Caco-2 (cell line): ENCODE results near the gene IRF2BP1. TPM values are rescaled to one million over a fixed set of nuclear protein-coding genes. Genes with fewer than 3 reads are reported as not detected.

Experiments used
- BruUV-seq: library from RNA; stranded (reverse); fragments of 400-500 nt; replicated peaks from 2 replicates; lab custom pipeline; 2021; lab: Mats Ljungman, UMichigan
- CTCF ChIA-PET: fragments of 300-600 bp; sonication (Branson Sonifier 250); formaldehyde crosslinking; loops from one replicate; lab custom pipeline; 2022; ENCODE audit warnings: antibody characterized with exemption; lab: Charles Lee
- POLR2A ChIA-PET: fragments of 300-600 bp; sonication (Branson Sonifier 250); formaldehyde crosslinking; loops from one replicate; lab custom pipeline; 2022; ENCODE audit warnings: antibody characterized with exemption; lab: Charles Lee
- DNase-seq, 2 experiments: peaks; one replicate each; pipeline versions ENCODE4 v3.0.0 to v3.0.0-alpha.2; 2020 to 2022
- H3K27me3 ChIP-seq: replicated peaks from 2 replicates; pipeline ENCODE4 v1.6.0; 2011; ENCODE audit warnings: low read length; ENCODE audit not compliant: control insufficient read depth, insufficient read depth
- H3K36me3 ChIP-seq: 2 replicates; pipeline ENCODE4 v1.5.1; 2011; ENCODE audit warnings: low read length; ENCODE audit not compliant: control insufficient read depth, insufficient read depth
- H3K4me1 ChIP-seq: fragments of 250-450 bp; sonication (Bioruptor Pico); 2 replicates; pipeline ENCODE4 v1.5.1; 2020; ENCODE audit warnings: mild to moderate bottlenecking
- H3K4me3 ChIP-seq: 2 replicates; pipeline ENCODE4 v1.5.1; 2011; ENCODE audit warnings: low read depth, mild to moderate bottlenecking, control low read depth, low read length
- H3K9me3 ChIP-seq: fragments of 250-450 bp; sonication (Bioruptor Pico); 2 replicates; pipeline ENCODE4 v1.5.1; 2020; ENCODE audit warnings: mild to moderate bottlenecking, moderate library complexity
- H3K27ac Mint-ChIP-seq: one replicate; pipeline ENCODE4 v1.8.0; 2022; ENCODE audit warnings: mixed read lengths; ENCODE audit not compliant: unreplicated experiment
- H3K27me3 Mint-ChIP-seq: one replicate; pipeline ENCODE4 v1.8.0; 2022; ENCODE audit warnings: mixed read lengths; ENCODE audit not compliant: insufficient read depth, unreplicated experiment
- H3K36me3 Mint-ChIP-seq: one replicate; pipeline ENCODE4 v1.8.0; 2022; ENCODE audit warnings: mild to moderate bottlenecking, mixed read lengths; ENCODE audit not compliant: insufficient read depth, unreplicated experiment
- H3K4me1 Mint-ChIP-seq: one replicate; pipeline ENCODE4 v1.8.0; 2022; ENCODE audit warnings: low read depth, mixed read lengths; ENCODE audit not compliant: unreplicated experiment
- H3K4me3 Mint-ChIP-seq: one replicate; pipeline ENCODE4 v1.8.0; 2022; ENCODE audit warnings: mild to moderate bottlenecking, moderate library complexity, mixed read lengths; ENCODE audit not compliant: unreplicated experiment
- H3K9me3 Mint-ChIP-seq: one replicate; pipeline ENCODE4 v1.8.0; 2022; ENCODE audit warnings: mixed read lengths; ENCODE audit not compliant: unreplicated experiment
- CTCF ChIP-seq, 2 experiments: fragments of 200-600 bp in 1 of 2; IDR thresholded peaks; 1 replicate in 1 of 2; 2 replicates in 1 of 2; pipeline versions ENCODE4 v1.5.1 to v1.8.0; 2011 to 2022; ENCODE audit warnings: antibody characterized with exemption in 1 of 2, control low read depth in 1 of 2, inconsistent platforms in 1 of 2, low read depth in 1 of 2, low read length in 1 of 2, mild to moderate bottlenecking in 1 of 2, moderate library complexity in 1 of 2; ENCODE audit not compliant: insufficient read depth in 1 of 2, severe bottlenecking in 1 of 2, unreplicated experiment in 1 of 2
- intact Hi-C: fragments of 100-400 bp; cut with micrococcal nuclease; formaldehyde crosslinking; loops from one replicate; pipeline ENCODE4 v1.10.0; 2022; ENCODE audit not compliant: unreplicated experiment
- total RNA-seq: library from RNA; stranded (reverse); gene quantifications from 2 replicates; pipeline ENCODE4 v1.2.3, GENCODE V29; 2022

IRF2BP1 gene
- total RNA-seq, 1 experiment from 2014 or later: 27.6 TPM

GRCh38 chr19:45881082-45881908 lies 4.6 kb downstream of the IRF2BP1 start:
- H3K27ac Mint-ChIP-seq: peak overlapping the region; percentile 60
- H3K4me3 ChIP-seq: peak overlapping the region; percentile 48
- no peaks in the 10 kb centered on the region for H3K27me3 ChIP-seq
- DNase-seq: no peak
- POLR2A ChIA-PET: interaction anchor here (0.6 to 2.6 kb wide), 6 partner anchors 10 to 22 kb away, joined by 3 to 84 read pairs (median 6); partner anchors contain the start of genes FOXA3, MYPOP and SYMPK
- peaks cover 39% of the 10 kb centered on the region for H3K4me1 ChIP-seq
- no peaks in the 10 kb centered on the region for H3K36me3 ChIP-seq
- no peaks in the 10 kb centered on the region for H3K9me3 ChIP-seq
- H3K27me3 Mint-ChIP-seq: no peaks in the 10 kb centered on the region
- intact Hi-C loops: loop anchor here (5.0 kb wide), 2 partner anchors 109 to 136 kb away; no protein-coding TSS in a partner anchor
- H3K9me3 Mint-ChIP-seq: no peaks in the 10 kb centered on the region
- CTCF ChIA-PET: interaction anchor here (0.5 to 4.3 kb wide), 10 partner anchors 8 to 164 kb away, joined by 3 to 86 read pairs (median 5); partner anchors contain the start of genes CCDC61, FOXA3 and SYMPK
- TF ChIP-seq CTCF (IDR thresholded peaks at IDR 0.05; ENCODE audit: insufficient read depth in 1 of 2, low read depth in 1 of 2, low read length in 1 of 2, severe bottlenecking in 1 of 2, unreplicated experiment in 1 of 2): no peak
- peaks cover 36% of the 10 kb centered on the region for H3K4me1 Mint-ChIP-seq
- no TSS peak for BruUV-seq
- H3K4me3 Mint-ChIP-seq: peak overlapping the region; percentile 65
- peaks cover 27% of the 10 kb centered on the region for H3K36me3 Mint-ChIP-seq

- Mint-ChIP-seq H3K27me3 (no peaks in the 10 kb centered on the region), H3K36me3 (peaks cover 21% of the 10 kb centered on the region), H3K27ac (no peak overlapping the region), H3K9me3 (no peaks in the 10 kb centered on the region), H3K4me1 (peaks cover 42% of the 10 kb centered on the region), H3K4me3 (no peak overlapping the region)
- no peaks in the 10 kb centered on the region for H3K27me3 ChIP-seq
- CTCF ChIA-PET: interaction anchor here (0.7 to 4.3 kb wide), 4 partner anchors 16 to 313 kb away, joined by 3 to 86 read pairs (median 26); partner anchors contain the start of genes FOXA3 and SYMPK
- no peaks in the 10 kb centered on the region for H3K9me3 ChIP-seq
- POLR2A ChIA-PET: interaction anchor here (2.6 kb wide), 1 partner anchor 15 kb away, joined by 6 read pairs; the partner anchor contains the start of gene FOXA3
- H3K4me3 ChIP-seq: no peak overlapping the region
- no TSS peak for BruUV-seq
- peaks cover 44% of the 10 kb centered on the region for H3K4me1 ChIP-seq
- H3K36me3 ChIP-seq: no peaks in the 10 kb centered on the region
- intact Hi-C loops: loop anchor here (5.0 kb wide), 2 partner anchors 108 to 137 kb away; no protein-coding TSS in a partner anchor
- no peak for TF ChIP-seq CTCF (IDR thresholded peaks at IDR 0.05; ENCODE audit: insufficient read depth in 1 of 2, low read depth in 1 of 2, low read length in 1 of 2, severe bottlenecking in 1 of 2, unreplicated experiment in 1 of 2)
- DNase-seq: no peak
These were observed 6.0 kb downstream of the IRF2BP1 start for GRCh38 chr19:45879971-45880370.

GRCh38 chr19:45879055-45879454 lies 6.9 kb downstream of the IRF2BP1 start:
- no peak for TF ChIP-seq CTCF (IDR thresholded peaks at IDR 0.05; ENCODE audit: insufficient read depth in 1 of 2, low read depth in 1 of 2, low read length in 1 of 2, severe bottlenecking in 1 of 2, unreplicated experiment in 1 of 2)
- Histone ChIP-seq H3K27me3 (no peaks in the 10 kb centered on the region), H3K4me1 (peaks cover 48% of the 10 kb centered on the region), H3K36me3 (no peaks in the 10 kb centered on the region), H3K9me3 (no peaks in the 10 kb centered on the region), H3K4me3 (no peak overlapping the region)
- H3K9me3 Mint-ChIP-seq: no peaks in the 10 kb centered on the region
- peak overlapping the region; percentile 15 for H3K27ac Mint-ChIP-seq
- no peak for DNase-seq
- H3K27me3 Mint-ChIP-seq: no peaks in the 10 kb centered on the region
- CTCF ChIA-PET: interaction anchor here (4.3 kb wide), 1 partner anchor 15 kb away, joined by 86 read pairs; the partner anchor contains the start of genes FOXA3 and SYMPK
- H3K4me3 Mint-ChIP-seq: no peak overlapping the region
- intact Hi-C loops: no loop called here
- POLR2A ChIA-PET: interaction anchor here (2.6 kb wide), 1 partner anchor 14 kb away, joined by 6 read pairs; the partner anchor contains the start of gene FOXA3
- BruUV-seq: no TSS peak
- peaks cover 49% of the 10 kb centered on the region for H3K4me1 Mint-ChIP-seq
- peaks cover 21% of the 10 kb centered on the region for H3K36me3 Mint-ChIP-seq
